WI38 (cell line): ENCODE results near the gene PPCDC.

Experiments
- H3K4me3 ChIP-seq: 2 replicates; pipeline ENCODE4 v1.5.1; 2011; ENCODE audit warnings: low read depth, mild to moderate bottlenecking, control low read depth, low read length
- CTCF ChIP-seq: IDR thresholded peaks from 2 replicates; pipeline ENCODE4 v1.5.1; 2012; ENCODE audit warnings: low read depth, mild to moderate bottlenecking, control low read depth, low read length

The PPCDC gene

DNA sequence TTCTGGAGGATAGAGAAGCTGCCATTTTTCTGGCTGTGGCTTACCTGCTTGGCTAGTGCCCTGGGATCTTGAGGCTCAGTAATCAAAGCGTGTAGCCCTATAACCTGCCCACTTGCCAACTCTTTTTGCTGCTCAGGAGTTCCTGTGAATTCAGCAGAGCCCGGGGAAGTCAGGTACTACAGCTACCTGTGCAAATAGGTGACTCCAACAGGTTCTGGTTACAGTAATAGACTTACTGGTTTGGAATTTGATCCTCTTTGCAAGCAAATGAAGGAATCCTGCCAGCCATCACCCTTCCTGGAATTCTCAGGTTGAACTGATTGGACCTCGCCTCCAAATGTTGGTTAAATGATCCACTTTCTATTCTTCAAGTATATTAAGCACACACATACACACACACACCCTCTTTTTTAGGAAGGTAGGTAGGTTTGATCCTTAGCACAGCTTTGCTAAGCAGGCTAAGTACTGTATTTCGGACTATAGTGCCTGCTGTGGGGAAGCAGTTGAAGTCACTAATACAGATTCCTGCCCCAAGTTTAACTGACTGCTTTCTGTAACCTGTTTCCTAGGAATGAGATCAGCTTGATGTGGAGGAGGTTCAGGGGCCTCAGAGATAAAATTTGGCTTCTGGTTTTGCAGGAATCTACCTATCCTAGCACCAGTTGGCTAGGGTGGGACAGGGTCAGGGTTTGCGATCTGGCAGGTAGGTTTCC lies 2.3 kb downstream of the PPCDC start:
- no peak for TF ChIP-seq CTCF
- no peak overlapping the region for H3K4me3 ChIP-seq

GRCh38 chr15:75027551-75027950 lies 4.2 kb downstream of the PPCDC start:
- no peak for TF ChIP-seq CTCF
- no peak overlapping the region for H3K4me3 ChIP-seq

GRCh38 chr15:75028991-75029377 lies 5.6 kb downstream of the PPCDC start:
- no peak overlapping the region for H3K4me3 ChIP-seq
- no peak for TF ChIP-seq CTCF

DNA sequence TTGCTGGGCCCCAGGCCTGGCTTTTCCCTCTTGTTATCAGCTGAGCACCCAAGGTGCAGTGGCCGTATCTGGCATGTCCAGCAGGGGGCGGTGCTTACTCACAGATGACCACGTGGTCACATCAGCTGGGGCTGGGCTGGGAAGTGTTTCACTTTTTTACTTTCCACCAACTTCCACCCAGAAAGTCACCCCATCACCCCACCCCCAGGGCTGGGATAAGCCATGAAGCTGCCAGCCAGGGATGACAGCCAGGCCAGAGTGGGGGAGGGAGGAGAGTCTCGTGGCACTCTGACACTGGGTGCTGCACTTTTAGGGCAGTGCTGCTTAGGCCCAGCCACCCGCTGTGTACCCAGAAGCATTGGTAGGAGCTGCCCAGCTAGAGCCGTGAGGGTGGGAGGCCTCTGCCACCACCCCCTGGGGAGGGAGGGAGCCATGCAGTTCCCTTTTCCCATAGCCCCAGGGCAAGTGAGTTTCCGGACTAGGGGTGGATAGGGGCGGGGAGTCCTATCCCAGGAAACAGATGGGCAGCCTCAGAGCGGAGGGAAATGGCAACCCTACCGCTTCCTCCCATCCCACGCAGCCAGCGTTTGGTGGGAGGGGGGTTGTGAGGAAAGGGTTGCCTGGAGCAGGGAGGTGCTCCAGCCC lies 6.1 kb downstream of the PPCDC start:
- TF ChIP-seq CTCF = peak; percentile 72
- no peak overlapping the region for H3K4me3 ChIP-seq

DNA sequence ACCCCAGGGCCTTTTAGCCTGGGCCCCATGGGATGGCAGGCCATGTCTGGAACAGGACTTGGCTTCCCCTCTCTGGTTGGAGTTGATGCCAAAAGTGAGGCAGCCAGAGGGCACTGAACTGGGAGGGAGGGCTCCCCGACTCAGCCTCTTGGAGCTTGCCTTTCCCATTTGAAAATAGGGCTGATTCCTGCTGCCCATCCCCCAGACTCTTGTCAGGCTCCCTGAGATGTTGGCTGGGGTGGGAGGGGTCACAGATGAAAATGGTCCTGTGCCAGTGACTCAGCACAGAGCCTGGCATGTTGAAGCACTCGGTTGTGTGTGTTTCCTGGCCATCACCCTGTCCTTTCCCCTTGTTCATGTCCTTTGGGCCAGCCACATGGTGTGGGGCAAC lies 6.6 kb downstream of the PPCDC start:
- H3K4me3 ChIP-seq = no peak overlapping the region
- TF ChIP-seq CTCF = no peak

GRCh38 chr15:75030424-75030823 lies 7.0 kb downstream of the PPCDC start:
- H3K4me3 ChIP-seq = no peak overlapping the region
- TF ChIP-seq CTCF = no peak

DNA sequence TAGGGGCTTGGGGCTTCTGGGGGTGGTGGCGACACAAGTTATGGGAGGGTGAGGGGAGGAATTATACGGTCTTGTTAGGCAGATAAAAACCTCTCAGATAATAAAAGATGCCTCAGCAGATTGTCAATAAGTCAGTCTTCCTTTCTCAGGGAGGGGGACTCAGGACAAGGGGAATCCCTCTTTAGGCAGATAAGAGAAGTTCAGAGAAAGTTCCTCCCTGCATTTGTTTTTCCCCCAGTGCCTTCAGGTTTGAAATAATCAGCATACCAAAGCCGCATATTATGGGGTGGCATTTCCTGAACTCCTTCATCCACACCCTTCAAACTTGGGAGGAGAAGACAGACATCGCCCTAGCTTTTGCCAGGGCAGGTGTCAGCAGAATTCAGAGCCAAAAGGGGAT lies 8.5 kb downstream of the PPCDC start:
- no peak overlapping the region for H3K4me3 ChIP-seq
- no peak for TF ChIP-seq CTCF
